ENCODE data around the gene PCDHGB7. TPM values are rescaled to one million over a fixed set of nuclear protein-coding genes. Genes with fewer than 3 reads are reported as not detected.
"Not testable (repeated sequence)": the region's sequence is repeated elsewhere in the genome, so short reads cannot be mapped to it uniquely, and the experiment has no call there.

The PCDHGB7 gene
- total RNA-seq, 1 donor from 2014 or later = 6.2 TPM

- peak; percentile 77 to 87 for DNase-seq (ENCODE audit: low read depth in 2 of 2)
These were observed 13.0 kb downstream of the PCDHGB7 start, which contains the start of gene PCDHGA12 for GRCh38 chr5:141430332-141431113. Gene PCDHGA12 (plus strand): TSS chr5:141430507. CDS start chr5:141430760, 253 bp downstream.

- DNase-seq (ENCODE audit: low read depth in 2 of 2) = peak in 1 of 2 donors; percentile 20
These were observed 13.8 kb downstream of the PCDHGB7 start for GRCh38 chr5:141431286-141431685.

GRCh38 chr5:141432308-141432707 lies 14.8 kb downstream of the PCDHGB7 start:
- DNase-seq (ENCODE audit: low read depth in 2 of 2) = not testable (repeated sequence)

GRCh38 chr5:141432726-141433125 lies 15.2 kb downstream of the PCDHGB7 start:
- not testable (repeated sequence) for DNase-seq (ENCODE audit: low read depth in 2 of 2)

- DNase-seq (ENCODE audit: low read depth in 2 of 2) = no peak
These were observed 16.5 kb downstream of the PCDHGB7 start for GRCh38 chr5:141434006-141434405.

- no peak for DNase-seq (ENCODE audit: low read depth in 2 of 2)
These were observed 19.7 kb downstream of the PCDHGB7 start for GRCh38 chr5:141437221-141437620.

GRCh38 chr5:141439411-141440141 lies 22.1 kb downstream of the PCDHGB7 start:
- DNase-seq (ENCODE audit: low read depth in 2 of 2) = no peak

GRCh38 chr5:141440341-141440740 lies 22.9 kb downstream of the PCDHGB7 start:
- DNase-seq (ENCODE audit: low read depth in 2 of 2) = no peak

GRCh38 chr5:141441571-141442170 lies 24.2 kb downstream of the PCDHGB7 start:
- no peak for DNase-seq (ENCODE audit: low read depth in 2 of 2)

GRCh38 chr5:141465351-141465750 lies 47.9 kb downstream of the PCDHGB7 start:
- no peak for DNase-seq (ENCODE audit: low read depth in 2 of 2)

Other genes with a start within 250 kb of the PCDHGB7 start
- 0.44 and 2.4 TPM in 2 replicates for gene PCDHB7, start 245.0 kb upstream of the PCDHGB7 start, total RNA-seq
- 0.40 and 0.44 TPM in 2 replicates for gene PCDHB8, start 239.9 kb upstream of the PCDHGB7 start, total RNA-seq
- 0.22 and 0.99 TPM in 2 replicates for gene PCDHB16, start 235.3 kb upstream of the PCDHGB7 start, total RNA-seq
- gene PCDHB9, start 230.5 kb upstream of the PCDHGB7 start, total RNA-seq = 0.22 and 0.40 TPM in 2 replicates
- 0.44 and 1.8 TPM in 2 replicates for gene PCDHB10, start 225.3 kb upstream of the PCDHGB7 start, total RNA-seq
- gene PCDHB11, start 218.1 kb upstream of the PCDHGB7 start, total RNA-seq = 0.44 and 1.8 TPM in 2 replicates
- gene PCDHB12, start 209.0 kb upstream of the PCDHGB7 start, total RNA-seq = 0.44 and 1.4 TPM in 2 replicates
- gene PCDHB13, start 203.8 kb upstream of the PCDHGB7 start, total RNA-seq = 0.87 and 2.6 TPM in 2 replicates
- gene PCDHB14, start 194.3 kb upstream of the PCDHGB7 start, total RNA-seq = 1.1 and 1.4 TPM in 2 replicates
- 0.44 and 1.4 TPM in 2 replicates for gene PCDHB15, start 172.3 kb upstream of the PCDHGB7 start, total RNA-seq
- under 0.01 and 0.20 TPM in 2 replicates for gene SLC25A2, start 113.6 kb upstream of the PCDHGB7 start, total RNA-seq
- 56.7 and 63.5 TPM in 2 replicates for gene TAF7, start 96.9 kb upstream of the PCDHGB7 start, total RNA-seq
- gene PCDHGA1, start 87.2 kb upstream of the PCDHGB7 start, total RNA-seq = 0.40 and 0.44 TPM in 2 replicates
- gene PCDHGA2, start 78.9 kb upstream of the PCDHGB7 start, total RNA-seq = 0.65 and 0.79 TPM in 2 replicates
- 0.40 and 0.44 TPM in 2 replicates for gene PCDHGA3, start 73.8 kb upstream of the PCDHGB7 start, total RNA-seq
- 0.87 and 1.6 TPM in 2 replicates for gene PCDHGB1, start 67.6 kb upstream of the PCDHGB7 start, total RNA-seq
- 2.0 TPM in 2 replicates for gene PCDHGA4, start 62.7 kb upstream of the PCDHGB7 start, total RNA-seq
- gene PCDHGB2, start 57.7 kb upstream of the PCDHGB7 start, total RNA-seq = 1.3 and 1.4 TPM in 2 replicates
- 0.44 and 0.60 TPM in 2 replicates for gene PCDHGA5, start 53.5 kb upstream of the PCDHGB7 start, total RNA-seq
- gene PCDHGB3, start 47.4 kb upstream of the PCDHGB7 start, total RNA-seq = 2.0 and 3.8 TPM in 2 replicates
- gene PCDHGA6, start 43.8 kb upstream of the PCDHGB7 start, total RNA-seq = 1.7 and 2.4 TPM in 2 replicates
- 0.65 and 0.99 TPM in 2 replicates for gene PCDHGA7, start 34.9 kb upstream of the PCDHGB7 start, total RNA-seq
- gene PCDHGB4, start 30.0 kb upstream of the PCDHGB7 start, total RNA-seq = 8.3 and 10.1 TPM in 2 replicates
- gene PCDHGA8, start 25.0 kb upstream of the PCDHGB7 start, total RNA-seq = 1.1 and 1.2 TPM in 2 replicates
- 7.4 and 9.5 TPM in 2 replicates for gene PCDHGB5, start 19.7 kb upstream of the PCDHGB7 start, total RNA-seq
- 0.87 and 2.2 TPM in 2 replicates for gene PCDHGA9, start 14.9 kb upstream of the PCDHGB7 start, total RNA-seq
- gene PCDHGB6, start 9.7 kb upstream of the PCDHGB7 start, total RNA-seq = 1.3 and 2.4 TPM in 2 replicates
- 2.6 and 5.0 TPM in 2 replicates for gene PCDHGA10, start 4.7 kb upstream of the PCDHGB7 start, total RNA-seq
- gene PCDHGA11, start 3.4 kb downstream of the PCDHGB7 start, total RNA-seq = 4.1 and 4.4 TPM in 2 replicates
- 1.8 and 2.8 TPM in 2 replicates for gene PCDHGA12, start 12.8 kb downstream of the PCDHGB7 start, total RNA-seq
- 10.2 and 10.9 TPM in 2 replicates for gene PCDHGC3, start 58.3 kb downstream of the PCDHGB7 start, total RNA-seq
- gene PCDHGC4, start 67.4 kb downstream of the PCDHGB7 start, total RNA-seq = 0.65 and 0.79 TPM in 2 replicates
- gene PCDHGC5, start 71.4 kb downstream of the PCDHGB7 start, total RNA-seq = under 0.01 and 0.40 TPM in 2 replicates
- gene DIAPH1, start 201.3 kb downstream of the PCDHGB7 start, total RNA-seq = 28.8 and 29.6 TPM in 2 replicates
- gene HDAC3, start 219.2 kb downstream of the PCDHGB7 start, total RNA-seq = 45.0 and 48.2 TPM in 2 replicates
- gene RELL2, start 219.3 kb downstream of the PCDHGB7 start, total RNA-seq = 5.6 and 6.1 TPM in 2 replicates
- gene FCHSD1, start 233.7 kb downstream of the PCDHGB7 start, total RNA-seq = 9.3 and 10.5 TPM in 2 replicates